CD4-positive, alpha-beta T cell treated with Interleukin-15 for 1 hour (primary cell): ENCODE results near the gene GALNT11.
"Not testable (repeated sequence)": the region's sequence is repeated elsewhere in the genome, so short reads cannot be mapped to it uniquely, and the experiment has no call there.

Experiments used
- DNase-seq: peaks from one replicate; pipeline ENCODE4 v3.0.0-alpha.2; 2020

GALNT11 gene

GRCh38 chr7:152076940-152077933 lies 51.8 kb downstream of the GALNT11 start:
- DNase-seq = no peak

DNA sequence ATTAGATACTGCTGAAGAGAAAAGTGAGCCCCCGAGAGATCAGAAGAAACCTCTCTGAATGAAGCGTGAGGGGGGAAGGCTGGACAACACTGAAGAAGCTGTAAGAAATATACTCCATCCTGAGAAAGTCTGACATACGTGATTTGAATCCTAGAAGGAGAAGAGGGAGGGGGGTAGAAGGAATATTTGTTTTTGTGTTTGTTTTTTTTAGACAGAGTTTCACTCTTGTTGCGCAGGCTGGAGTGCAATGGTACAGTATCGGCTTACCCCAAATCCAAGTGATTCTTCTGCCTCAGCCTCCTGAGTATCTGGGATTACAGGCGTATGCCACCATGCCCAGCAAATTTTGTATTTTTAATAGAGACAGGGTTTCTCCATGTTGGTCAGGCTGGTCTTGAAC lies 52.6 kb downstream of the GALNT11 start:
- no peak for DNase-seq

DNA sequence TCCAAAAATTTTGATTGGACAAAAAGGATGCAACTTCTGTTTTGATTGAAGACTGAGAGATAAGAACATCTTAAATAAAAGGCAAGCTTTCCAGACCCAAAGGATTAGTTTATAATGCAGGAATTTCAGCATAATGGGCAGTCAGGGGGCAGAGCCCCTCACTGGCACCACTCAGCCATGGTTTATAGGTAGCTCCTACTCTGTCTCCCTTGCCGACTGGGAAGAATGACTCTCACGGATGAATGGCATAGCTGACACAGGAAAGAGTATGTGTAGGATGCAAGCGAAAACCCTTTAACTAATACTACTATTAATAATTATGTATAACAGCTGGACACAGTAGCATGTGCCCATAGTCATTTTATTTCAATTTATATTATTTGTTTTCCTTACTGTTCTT lies 53.3 kb downstream of the GALNT11 start:
- no peak for DNase-seq

DNA sequence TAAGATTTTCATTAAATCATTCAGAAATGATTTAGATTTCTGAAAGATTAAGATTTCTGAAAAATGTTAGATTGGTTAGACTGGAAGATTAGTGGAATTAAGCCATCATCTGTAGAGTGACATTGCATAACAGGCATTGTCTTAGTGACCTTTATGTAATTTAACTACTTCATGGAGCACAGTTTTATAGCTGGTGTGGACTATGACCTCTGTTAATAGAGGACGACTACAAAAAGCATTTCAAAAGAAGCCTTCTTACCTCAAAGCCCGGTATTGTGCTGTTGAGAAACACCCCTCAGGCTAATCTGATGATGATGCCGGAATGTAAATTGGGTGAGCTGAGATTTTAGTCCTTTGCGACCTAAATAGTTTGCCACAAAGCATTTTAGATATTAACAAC lies 55.6 kb downstream of the GALNT11 start:
- no peak for DNase-seq

- not testable (repeated sequence) for DNase-seq
Observed at GRCh38 chr7:152082073-152082721, 56.7 kb downstream of the GALNT11 start.

DNA sequence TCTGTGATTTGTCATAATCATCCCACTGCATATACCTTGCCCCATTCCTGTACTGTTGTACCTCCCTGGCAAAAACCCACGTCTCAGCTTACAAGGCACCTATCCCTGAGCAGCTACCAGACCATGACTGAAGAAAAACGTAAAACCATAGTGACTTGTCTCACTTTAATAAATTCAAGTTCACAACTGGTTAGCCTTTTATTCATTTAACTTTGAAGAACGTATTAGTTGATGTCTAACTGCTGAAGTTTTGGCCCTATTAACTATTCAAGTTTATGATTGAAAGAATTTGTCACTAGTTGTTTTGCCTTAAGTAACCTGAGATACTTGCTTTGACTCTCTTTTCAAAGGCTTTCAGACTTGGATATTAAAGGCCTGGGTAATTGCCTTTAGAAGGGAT lies 59.7 kb downstream of the GALNT11 start:
- no peak for DNase-seq

- DNase-seq = no peak
Observed at GRCh38 chr7:152086513-152086912, 61.0 kb downstream of the GALNT11 start.

DNA sequence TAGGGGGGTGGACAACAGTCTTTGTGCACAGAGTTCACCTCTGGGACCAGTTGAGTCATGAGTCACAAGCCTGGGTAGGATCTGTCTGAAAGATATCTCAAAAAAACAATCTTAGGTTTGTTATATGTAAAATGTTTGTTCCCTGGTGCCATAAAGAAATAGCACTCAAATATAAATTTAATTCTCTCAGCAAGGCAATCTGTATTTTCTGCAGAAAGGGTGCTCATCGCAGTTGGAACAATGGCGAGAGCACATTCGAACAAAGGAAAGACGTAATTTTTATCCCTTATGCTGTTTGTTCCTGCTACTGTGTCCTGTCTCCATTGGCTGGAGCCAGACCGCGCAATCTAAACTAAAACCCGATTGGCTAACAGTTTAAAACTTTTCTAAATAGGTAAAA lies 63.7 kb downstream of the GALNT11 start:
- DNase-seq = no peak

DNA sequence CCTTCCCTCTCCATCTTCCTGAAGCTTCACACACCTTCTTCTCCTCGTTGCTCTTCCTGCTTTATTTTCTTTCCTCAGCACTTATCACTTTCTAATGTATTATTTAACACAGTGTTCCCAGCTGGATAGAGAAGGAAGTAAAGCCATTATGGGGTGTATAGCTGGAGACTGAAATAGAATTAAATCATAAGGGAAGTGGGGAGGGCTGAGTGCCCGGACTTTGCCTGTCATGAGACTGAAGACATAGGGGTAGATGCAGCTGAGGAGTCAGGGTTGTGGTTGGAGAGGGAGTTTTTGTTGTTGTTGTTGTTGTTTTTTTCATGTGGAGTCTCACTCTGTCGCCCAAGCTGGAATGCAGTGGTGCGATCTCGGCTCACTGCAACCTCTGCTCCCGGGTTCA lies 65.3 kb downstream of the GALNT11 start:
- DNase-seq = no peak

DNA sequence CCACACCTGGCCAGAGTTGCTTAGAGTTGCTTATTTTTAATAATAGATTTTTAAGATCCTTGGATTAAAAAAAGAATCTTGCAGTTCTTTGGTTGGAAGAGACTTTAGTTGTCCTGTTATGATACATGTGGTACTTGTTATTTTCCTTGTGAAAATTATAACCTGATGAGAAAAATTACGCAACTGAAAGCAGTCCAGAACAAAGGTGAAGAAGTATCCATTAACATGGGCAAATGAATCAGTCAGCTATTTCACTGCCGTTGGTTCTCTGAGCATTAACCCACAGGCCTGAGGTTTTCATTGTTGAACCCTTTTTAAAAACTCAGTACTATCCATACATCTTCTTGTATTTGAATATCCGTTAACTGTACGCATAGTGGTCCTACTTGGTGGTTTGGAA lies 68.2 kb downstream of the GALNT11 start:
- no peak for DNase-seq

- DNase-seq = no peak
Observed at GRCh38 chr7:152095771-152096170, 70.3 kb downstream of the GALNT11 start.

GRCh38 chr7:152097330-152097729 lies 71.9 kb downstream of the GALNT11 start:
- DNase-seq = no peak

GRCh38 chr7:152103066-152103465 lies 77.6 kb downstream of the GALNT11 start:
- no peak for DNase-seq

DNA sequence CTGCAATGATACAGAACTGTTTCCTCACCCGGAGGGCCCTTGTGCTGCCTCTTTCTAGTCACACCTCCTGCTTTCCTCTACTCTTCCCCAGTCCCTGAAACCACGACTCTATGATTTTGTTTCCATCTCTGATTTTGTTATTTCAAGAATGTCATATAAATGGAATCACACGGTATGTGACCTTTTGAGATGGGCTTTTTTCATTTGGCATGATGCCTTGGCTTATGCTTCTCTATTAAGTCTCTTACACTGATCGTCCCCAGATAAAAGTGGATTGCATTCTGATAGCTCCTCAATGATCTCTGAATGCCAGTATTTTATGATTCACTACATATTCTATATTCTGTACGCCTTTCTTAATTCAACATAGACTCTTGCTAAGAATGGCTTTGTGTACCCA lies 78.2 kb downstream of the GALNT11 start:
- no peak for DNase-seq

DNA sequence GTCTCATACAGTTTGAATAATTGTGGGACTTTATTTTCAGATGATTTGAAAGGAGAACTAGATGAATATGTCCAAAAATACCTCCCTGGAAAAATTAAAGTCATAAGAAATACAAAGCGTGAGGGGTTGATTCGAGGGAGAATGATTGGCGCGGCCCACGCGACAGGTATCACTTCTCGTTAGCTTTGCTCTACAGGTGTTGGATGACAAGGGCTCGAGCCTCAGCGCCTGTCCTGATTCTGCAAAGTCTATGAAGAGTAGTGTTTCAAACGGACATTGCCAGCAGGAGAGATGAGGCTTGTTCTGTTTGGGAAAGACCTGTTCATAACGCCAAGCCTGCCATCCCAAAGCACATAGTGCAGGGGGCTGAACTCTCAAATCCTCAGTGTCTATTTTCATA lies 79.7 kb downstream of the GALNT11 start:
- no peak for DNase-seq

DNA sequence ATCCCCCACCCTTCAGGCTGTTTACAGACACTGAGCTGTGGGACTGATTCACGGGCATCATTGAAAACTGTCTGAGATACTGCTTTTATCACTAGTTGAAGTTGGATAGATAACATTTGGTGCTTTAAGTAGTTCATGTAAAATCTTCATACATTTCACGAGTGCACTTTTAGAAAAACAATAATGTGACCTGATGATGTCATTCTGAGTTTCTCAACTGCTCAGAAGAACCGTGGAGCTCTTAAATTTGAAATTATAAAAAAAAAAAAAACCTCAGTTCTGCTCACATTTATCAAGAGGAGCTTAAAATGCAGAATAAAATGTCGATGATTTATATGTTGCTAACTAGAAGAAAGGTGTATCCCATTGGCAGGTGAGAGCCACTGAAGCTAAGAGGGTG lies 81.5 kb downstream of the GALNT11 start:
- DNase-seq = no peak

DNA sequence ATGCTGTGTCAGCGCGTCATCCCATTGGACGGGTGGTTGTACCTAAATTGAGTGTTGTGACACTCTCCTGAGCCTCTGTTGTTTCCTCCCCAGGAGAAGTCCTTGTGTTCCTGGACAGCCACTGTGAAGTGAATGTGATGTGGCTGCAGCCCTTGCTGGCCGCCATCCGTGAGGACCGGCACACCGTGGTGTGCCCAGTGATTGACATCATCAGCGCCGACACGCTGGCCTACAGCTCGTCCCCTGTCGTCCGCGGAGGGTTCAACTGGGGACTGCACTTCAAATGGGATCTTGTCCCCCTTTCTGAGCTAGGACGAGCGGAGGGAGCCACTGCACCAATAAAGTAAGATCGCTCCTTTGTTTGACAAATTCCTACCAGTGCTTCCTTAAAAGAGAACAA lies 82.5 kb downstream of the GALNT11 start:
- DNase-seq = no peak

GRCh38 chr7:152108359-152108758 lies 82.9 kb downstream of the GALNT11 start:
- DNase-seq = no peak

GRCh38 chr7:152112829-152113228 lies 87.4 kb downstream of the GALNT11 start:
- no peak for DNase-seq

- DNase-seq = no peak
Observed at GRCh38 chr7:152115021-152115718, 89.7 kb downstream of the GALNT11 start.

DNA sequence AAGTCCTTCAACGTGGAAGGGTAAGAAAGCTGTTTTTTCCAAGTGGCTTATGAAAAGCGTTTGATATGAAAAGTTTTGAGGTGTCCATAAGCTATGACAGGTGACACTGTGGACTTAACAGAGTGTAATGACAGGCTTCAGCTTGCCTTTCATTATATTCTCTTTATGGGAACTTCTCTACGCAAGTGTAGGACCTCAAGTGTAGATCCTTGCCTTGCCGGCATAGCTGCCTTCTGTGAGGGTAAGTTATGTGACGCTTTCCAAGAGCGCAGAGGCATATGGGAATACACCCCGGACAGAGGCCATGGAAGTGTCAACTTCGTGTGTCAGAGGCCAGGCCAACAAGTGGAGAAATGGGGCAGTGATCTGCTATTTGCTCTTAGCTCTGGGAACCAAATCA lies 91.9 kb downstream of the GALNT11 start:
- no peak for DNase-seq

DNA sequence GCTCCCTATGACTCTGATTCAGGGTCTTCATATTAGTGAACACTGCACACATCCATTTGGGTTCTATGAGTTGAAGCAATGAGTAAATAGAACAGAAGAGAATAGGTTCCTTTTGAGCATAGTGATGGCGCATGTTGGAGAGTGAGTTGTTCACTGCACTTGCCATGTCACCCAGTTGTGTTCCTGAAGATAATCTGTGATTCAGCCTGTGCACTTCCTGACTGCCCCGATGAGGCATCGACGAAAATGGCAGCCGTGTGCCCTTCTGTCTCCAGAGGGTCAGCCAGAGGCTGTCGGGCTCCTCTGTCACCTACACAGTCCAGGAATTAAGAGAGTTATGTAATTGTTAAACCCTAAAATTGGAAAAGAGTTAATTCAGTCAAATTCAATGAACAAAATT lies 94.7 kb downstream of the GALNT11 start:
- no peak for DNase-seq

DNA sequence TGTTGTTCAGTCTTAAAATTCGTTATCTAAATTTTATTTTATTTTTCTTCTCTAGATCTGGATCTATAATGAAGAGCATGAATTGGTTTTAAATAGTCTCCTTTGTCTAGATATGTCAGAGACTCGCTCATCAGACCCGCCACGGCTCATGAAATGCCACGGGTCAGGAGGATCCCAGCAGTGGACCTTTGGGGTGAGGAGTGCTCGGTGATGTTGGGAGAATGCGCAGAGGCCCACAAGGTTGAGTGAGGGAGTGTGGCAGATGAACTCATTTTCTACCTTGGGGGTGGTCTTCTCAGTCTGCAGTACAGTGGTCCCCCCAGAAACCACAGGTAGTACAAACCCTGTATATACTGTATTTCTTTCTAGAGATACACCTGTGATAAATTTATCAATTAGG lies 95.3 kb downstream of the GALNT11 start:
- no peak for DNase-seq

GRCh38 chr7:152121432-152121831 lies 96.0 kb downstream of the GALNT11 start:
- no peak for DNase-seq
